ENCODE measurements around the gene STAC3.
"Not testable (repeated sequence)": the region's sequence is repeated elsewhere in the genome, so short reads cannot be mapped to it uniquely, and the experiment has no call there.

The STAC3 gene

GRCh38 chr12:57250956-57251355 is at the start of gene STAC3:
Gene STAC3, minus strand, starts transcription at chr12:57251187. Its CDS starts 1,551 bp downstream, at chr12:57249636.
- H3K4me3 ChIP-seq (ENCODE audit: low read depth, low read length): no peak within 1 kb of the TSS
- no peak for TF ChIP-seq CTCF (IDR thresholded peaks at IDR 0.05; ENCODE audit: low read depth, low read length, missing control alignments)
- no peak for DNase-seq (ENCODE audit: low read depth)

GRCh38 chr12:57299514-57300016 is 48.6 kb upstream of the STAC3 start:
- H3K4me3 ChIP-seq (ENCODE audit: low read depth, low read length): no peak overlapping the region
- DNase-seq (ENCODE audit: low read depth): no peak
- TF ChIP-seq CTCF (IDR thresholded peaks at IDR 0.05; ENCODE audit: low read depth, low read length, missing control alignments): no peak

- no peak overlapping the region for H3K4me3 ChIP-seq (ENCODE audit: low read depth, low read length)
- no peak for TF ChIP-seq CTCF (IDR thresholded peaks at IDR 0.05; ENCODE audit: low read depth, low read length, missing control alignments)
- no peak for DNase-seq (ENCODE audit: low read depth)
Measured at GRCh38 chr12:57296291-57296690, 45.3 kb upstream of the STAC3 start.

- DNase-seq (ENCODE audit: low read depth): not testable (repeated sequence)
Measured at GRCh38 chr12:57282073-57282472, 31.1 kb upstream of the STAC3 start.

GRCh38 chr12:57280211-57281062 is 29.4 kb upstream of the STAC3 start:
- DNase-seq (ENCODE audit: low read depth): peak; percentile 72
- peak overlapping the region; percentile 10; the same call in 1 of the 2 replicates for H3K4me3 ChIP-seq (ENCODE audit: low read depth, low read length)
- no peak for TF ChIP-seq CTCF (IDR thresholded peaks at IDR 0.05; ENCODE audit: low read depth, low read length, missing control alignments)

More at GRCh38 chr12:57282073-57282472, 31.1 kb upstream of the STAC3 start:
- not testable (repeated sequence) for H3K4me3 ChIP-seq (ENCODE audit: low read depth, low read length)

GRCh38 chr12:57278465-57279381 is 27.7 kb upstream of the STAC3 start:
- no peak for DNase-seq (ENCODE audit: low read depth)
- TF ChIP-seq CTCF (IDR thresholded peaks at IDR 0.05; ENCODE audit: low read depth, low read length, missing control alignments): no peak
- no peak overlapping the region for H3K4me3 ChIP-seq (ENCODE audit: low read depth, low read length)

Data from GM12864 (cell line).